ENCODE data around the gene PKN1.

PKN1 gene

GRCh38 chr19:14405758-14406644 lies 27.1 kb upstream of the PKN1 start:
- TF ChIP-seq CTCF (IDR thresholded peaks at IDR 0.05; ENCODE audit: insufficient read depth, low read length, poor library complexity, severe bottlenecking): peak; percentile 88
- Histone ChIP-seq H3K36me3 (ENCODE audit: control insufficient read depth, insufficient read depth, low read length) (peaks cover 66% of the 10 kb centered on the region), H3K4me3 (replicated peaks; ENCODE audit: low read depth, low read length) (no peak overlapping the region), H3K27me3 (replicated peaks; ENCODE audit: control insufficient read depth, insufficient read depth, low read length) (no peaks in the 10 kb centered on the region)
- DNase-seq (ENCODE audit: extremely low read depth, insufficient read length): peak; percentile 90

- no peak for DNase-seq (ENCODE audit: extremely low read depth, insufficient read length)
- no peak overlapping the region for H3K4me3 ChIP-seq (replicated peaks; ENCODE audit: low read depth, low read length)
- TF ChIP-seq CTCF (IDR thresholded peaks at IDR 0.05; ENCODE audit: insufficient read depth, low read length, poor library complexity, severe bottlenecking): no peak
- H3K27me3 ChIP-seq (replicated peaks; ENCODE audit: control insufficient read depth, insufficient read depth, low read length): no peaks in the 10 kb centered on the region
- peaks cover 66% of the 10 kb centered on the region for H3K36me3 ChIP-seq (ENCODE audit: control insufficient read depth, insufficient read depth, low read length)
Measured at GRCh38 chr19:14406645-14407401, 26.3 kb upstream of the PKN1 start.

DNA sequence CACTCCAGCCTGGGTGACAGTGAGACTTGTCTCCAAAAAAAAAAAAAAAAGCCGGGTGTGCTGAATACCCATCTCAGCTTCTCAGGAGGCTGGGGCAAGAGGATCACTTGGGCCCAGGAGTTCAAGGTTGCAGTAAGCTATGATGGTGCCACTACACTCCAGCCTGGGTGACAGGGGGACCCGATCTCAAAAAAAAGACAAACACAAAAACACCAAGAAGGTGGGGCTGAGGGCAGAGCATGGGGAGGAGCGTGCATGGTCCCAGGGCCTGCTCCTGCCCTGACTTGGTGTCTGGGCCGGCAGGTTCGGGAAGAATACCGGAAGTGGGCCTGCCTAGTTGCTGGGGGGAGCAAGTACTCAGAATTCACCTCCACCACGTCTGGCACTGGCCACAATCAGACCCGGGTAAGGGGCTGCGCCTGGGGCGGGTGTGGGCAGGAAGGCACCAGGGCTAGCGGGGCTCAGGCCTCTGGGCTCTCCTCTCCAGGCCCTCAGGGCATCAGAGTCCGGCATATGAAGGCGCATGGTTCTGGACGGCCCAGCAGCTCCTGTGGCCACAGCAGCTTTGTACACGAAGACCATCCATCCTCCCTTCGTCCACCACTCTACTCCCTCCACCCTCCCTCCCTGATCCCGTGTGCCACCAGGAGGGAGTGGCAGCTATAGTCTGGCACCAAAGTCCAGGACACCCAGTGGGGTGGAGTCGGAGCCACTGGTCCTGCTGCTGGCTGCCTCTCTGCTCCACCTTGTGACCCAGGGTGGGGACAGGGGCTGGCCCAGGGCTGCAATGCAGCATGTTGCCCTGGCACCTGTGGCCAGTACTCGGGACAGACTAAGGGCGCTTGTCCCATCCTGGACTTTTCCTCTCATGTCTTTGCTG lies 25.3 kb upstream of the PKN1 start:
- Histone ChIP-seq H3K4me3 (replicated peaks; ENCODE audit: low read depth, low read length) (no peak overlapping the region), H3K36me3 (ENCODE audit: control insufficient read depth, insufficient read depth, low read length) (peaks cover 70% of the 10 kb centered on the region), H3K27me3 (replicated peaks; ENCODE audit: control insufficient read depth, insufficient read depth, low read length) (no peaks in the 10 kb centered on the region)
- DNase-seq (ENCODE audit: extremely low read depth, insufficient read length): no peak
- TF ChIP-seq CTCF (IDR thresholded peaks at IDR 0.05; ENCODE audit: insufficient read depth, low read length, poor library complexity, severe bottlenecking): no peak

GRCh38 chr19:14408491-14409145 lies 24.5 kb upstream of the PKN1 start:
- no peak for DNase-seq (ENCODE audit: extremely low read depth, insufficient read length)
- peaks cover 75% of the 10 kb centered on the region for H3K36me3 ChIP-seq (ENCODE audit: control insufficient read depth, insufficient read depth, low read length)
- no peak for TF ChIP-seq CTCF (IDR thresholded peaks at IDR 0.05; ENCODE audit: insufficient read depth, low read length, poor library complexity, severe bottlenecking)

More at GRCh38 chr19:14408491-14409145, 24.5 kb upstream of the PKN1 start:
- no peak overlapping the region for H3K4me3 ChIP-seq (replicated peaks; ENCODE audit: low read depth, low read length)
- no peaks in the 10 kb centered on the region for H3K27me3 ChIP-seq (replicated peaks; ENCODE audit: control insufficient read depth, insufficient read depth, low read length)
